ENCODE measurements around the gene KLF13.

GRCh38 chr15:31390029-31390428 is 63.4 kb downstream of the KLF13 start:
- no peak for TF ChIP-seq CTCF (conservative IDR thresholded peaks at IDR 0.05)
- no peak for TF ChIP-seq ZFX (IDR thresholded peaks at IDR 0.05)
